NCI-H128 (cell line): ENCODE measurements around the gene MYOM1.
"Not testable (repeated sequence)": the region's sequence is repeated elsewhere in the genome, so short reads cannot be mapped to it uniquely, and the experiment has no call there.

ENCODE experiments used
- DNase-seq: peaks from one replicate; lab custom pipeline; 2025; ENCODE audit not compliant: unreplicated experiment; lab: John Stamatoyannopoulos, UW

Gene MYOM1

GRCh38 chr18:3041843-3042242, 177.9 kb downstream of the MYOM1 start:
- no peak for DNase-seq

GRCh38 chr18:3040881-3041280, 178.9 kb downstream of the MYOM1 start:
- no peak for DNase-seq

GRCh38 chr18:3040173-3040572, 179.6 kb downstream of the MYOM1 start:
- no peak for DNase-seq

GRCh38 chr18:3037423-3037915, 182.3 kb downstream of the MYOM1 start:
- DNase-seq = no peak

- no peak for DNase-seq
These were observed 183.7 kb downstream of the MYOM1 start for GRCh38 chr18:3036108-3036507.

GRCh38 chr18:3035635-3036034, 184.1 kb downstream of the MYOM1 start:
- DNase-seq = no peak

GRCh38 chr18:3032721-3033120, 187.0 kb downstream of the MYOM1 start:
- no peak for DNase-seq

- DNase-seq = no peak
These were observed 190.4 kb downstream of the MYOM1 start for GRCh38 chr18:3029215-3029952.

- DNase-seq = not testable (repeated sequence)
These were observed 191.7 kb downstream of the MYOM1 start for GRCh38 chr18:3028115-3028514.

GRCh38 chr18:3027370-3027891, 192.3 kb downstream of the MYOM1 start:
- no peak for DNase-seq

GRCh38 chr18:3025544-3025943, 194.2 kb downstream of the MYOM1 start:
- no peak for DNase-seq

GRCh38 chr18:3023603-3024002, 196.2 kb downstream of the MYOM1 start:
- DNase-seq = not testable (repeated sequence)
